B cell (primary cell): ENCODE results near the gene HLCS.

Source experiments
- EZH2 ChIP-seq: IDR thresholded peaks from 2 replicates; pipeline ENCODE4 v1.6.1; 2012; ENCODE audit warnings: borderline replicate concordance, low read depth, mild to moderate bottlenecking, moderate library complexity, low read length; ENCODE audit not compliant: insufficient read depth, poor library complexity, severe bottlenecking
- TF ChIP-seq, protein P1 (sequence below): fragments of 200-600 bp; IDR thresholded peaks from one replicate; pipeline ENCODE4 v1.8.0; 2022; ENCODE audit warnings: antibody characterized with exemption, mild to moderate bottlenecking

DNA sequence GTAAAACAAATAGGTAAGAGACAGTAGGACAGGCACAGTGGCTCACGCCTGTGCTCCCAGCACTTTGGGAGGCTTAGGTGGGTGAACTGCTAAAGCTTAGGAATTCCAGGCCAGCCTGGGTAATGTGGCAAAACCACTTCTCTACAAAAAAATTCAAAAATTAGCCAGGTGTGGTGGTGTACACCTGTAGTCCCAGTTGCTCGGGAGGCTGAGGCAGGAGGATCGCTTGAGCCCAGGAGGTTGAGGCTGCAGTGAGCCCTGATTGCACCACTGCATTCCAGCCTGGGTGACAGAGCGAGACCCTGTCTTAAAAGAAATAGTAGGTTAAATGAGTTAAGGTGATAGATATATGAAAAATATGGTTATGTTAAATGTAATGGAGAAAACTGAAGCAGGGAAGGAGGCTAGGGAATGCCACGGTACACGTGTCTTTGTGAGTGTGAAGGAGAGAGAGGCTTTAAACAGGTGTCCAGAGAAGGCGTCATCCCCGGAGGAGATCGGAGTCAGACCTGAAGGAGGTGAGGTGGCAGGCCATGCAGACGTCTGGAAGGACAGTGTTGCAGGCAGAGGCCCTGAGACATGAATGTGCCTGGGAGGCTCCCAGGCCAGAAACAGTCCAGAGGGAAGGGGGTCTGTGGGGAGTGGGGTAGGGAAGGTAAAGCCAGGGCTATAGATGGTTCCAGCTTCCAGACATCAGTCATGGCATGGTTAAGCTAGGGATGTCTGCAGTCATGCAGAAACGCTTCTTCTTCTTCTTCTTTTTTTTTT lies 32.8 kb upstream of the HLCS start:
- TF ChIP-seq, protein P1, sequence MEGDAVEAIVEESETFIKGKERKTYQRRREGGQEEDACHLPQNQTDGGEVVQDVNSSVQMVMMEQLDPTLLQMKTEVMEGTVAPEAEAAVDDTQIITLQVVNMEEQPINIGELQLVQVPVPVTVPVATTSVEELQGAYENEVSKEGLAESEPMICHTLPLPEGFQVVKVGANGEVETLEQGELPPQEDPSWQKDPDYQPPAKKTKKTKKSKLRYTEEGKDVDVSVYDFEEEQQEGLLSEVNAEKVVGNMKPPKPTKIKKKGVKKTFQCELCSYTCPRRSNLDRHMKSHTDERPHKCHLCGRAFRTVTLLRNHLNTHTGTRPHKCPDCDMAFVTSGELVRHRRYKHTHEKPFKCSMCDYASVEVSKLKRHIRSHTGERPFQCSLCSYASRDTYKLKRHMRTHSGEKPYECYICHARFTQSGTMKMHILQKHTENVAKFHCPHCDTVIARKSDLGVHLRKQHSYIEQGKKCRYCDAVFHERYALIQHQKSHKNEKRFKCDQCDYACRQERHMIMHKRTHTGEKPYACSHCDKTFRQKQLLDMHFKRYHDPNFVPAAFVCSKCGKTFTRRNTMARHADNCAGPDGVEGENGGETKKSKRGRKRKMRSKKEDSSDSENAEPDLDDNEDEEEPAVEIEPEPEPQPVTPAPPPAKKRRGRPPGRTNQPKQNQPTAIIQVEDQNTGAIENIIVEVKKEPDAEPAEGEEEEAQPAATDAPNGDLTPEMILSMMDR, result no peak
- TF ChIP-seq EZH2, result no peak
